SK-N-MC (cell line): ENCODE data around the gene SPTAN1.
A peak's percentile ranks its signal among the peaks of the same experiment; 100 is the strongest.

Source experiments
- EZH2 ChIP-seq: fragments of 200-600 bp; sonication (generic); IDR thresholded peaks from one replicate; pipeline ENCODE4 v1.6.1; 2017; ENCODE audit warnings: antibody characterized with exemption
- POLR2AphosphoS5 ChIP-seq: IDR thresholded peaks from 2 replicates; pipeline ENCODE4 v1.6.1; 2012; ENCODE audit warnings: mild to moderate bottlenecking, low read depth, low read length, borderline replicate concordance

GRCh38 chr9:128552153-128552743 is at the start of gene SPTAN1:
- TF ChIP-seq POLR2AphosphoS5 (peak; percentile 98), EZH2 (no peak)
